ENCODE data around the gene VPS41.

Gene VPS41

DNA sequence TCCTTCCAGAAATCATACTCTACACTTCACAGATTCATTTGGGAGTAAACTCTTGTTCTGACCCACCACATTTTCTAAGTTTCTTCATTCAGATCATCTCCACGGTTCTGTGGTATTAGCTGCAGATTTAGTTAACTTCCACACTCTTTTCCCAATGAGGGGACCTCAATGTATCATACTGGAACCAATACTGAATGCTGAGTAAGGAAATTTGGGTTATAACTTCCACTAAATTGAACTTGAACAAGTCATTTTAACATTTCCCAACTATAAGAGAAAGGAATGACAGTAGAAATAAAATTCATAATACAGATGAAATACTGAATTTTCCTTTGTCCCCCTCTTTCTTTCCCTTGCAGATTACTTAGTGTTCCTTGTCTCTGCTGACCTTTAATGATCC, 131.4 kb downstream of the VPS41 start:
- TF ChIP-seq EZH2 (IDR thresholded peaks at IDR 0.05; ENCODE audit: borderline replicate concordance, low read depth, low read length, severe bottlenecking): no peak
- TF ChIP-seq, protein P1, sequence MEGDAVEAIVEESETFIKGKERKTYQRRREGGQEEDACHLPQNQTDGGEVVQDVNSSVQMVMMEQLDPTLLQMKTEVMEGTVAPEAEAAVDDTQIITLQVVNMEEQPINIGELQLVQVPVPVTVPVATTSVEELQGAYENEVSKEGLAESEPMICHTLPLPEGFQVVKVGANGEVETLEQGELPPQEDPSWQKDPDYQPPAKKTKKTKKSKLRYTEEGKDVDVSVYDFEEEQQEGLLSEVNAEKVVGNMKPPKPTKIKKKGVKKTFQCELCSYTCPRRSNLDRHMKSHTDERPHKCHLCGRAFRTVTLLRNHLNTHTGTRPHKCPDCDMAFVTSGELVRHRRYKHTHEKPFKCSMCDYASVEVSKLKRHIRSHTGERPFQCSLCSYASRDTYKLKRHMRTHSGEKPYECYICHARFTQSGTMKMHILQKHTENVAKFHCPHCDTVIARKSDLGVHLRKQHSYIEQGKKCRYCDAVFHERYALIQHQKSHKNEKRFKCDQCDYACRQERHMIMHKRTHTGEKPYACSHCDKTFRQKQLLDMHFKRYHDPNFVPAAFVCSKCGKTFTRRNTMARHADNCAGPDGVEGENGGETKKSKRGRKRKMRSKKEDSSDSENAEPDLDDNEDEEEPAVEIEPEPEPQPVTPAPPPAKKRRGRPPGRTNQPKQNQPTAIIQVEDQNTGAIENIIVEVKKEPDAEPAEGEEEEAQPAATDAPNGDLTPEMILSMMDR (IDR thresholded peaks at IDR 0.05; ENCODE audit: borderline replicate concordance, extremely low read depth, low read length, poor library complexity, severe bottlenecking): no peak
- H3K27ac ChIP-seq (ENCODE audit: low read length): no peak overlapping the region
- no peaks in the 10 kb centered on the region for H3K4me1 ChIP-seq (ENCODE audit: insufficient read depth, low read length)
- ATAC-seq (ENCODE audit: insufficient read depth, low read depth) (no peak), DNase-seq (no peak)
- no peaks in the 10 kb centered on the region for H3K27me3 ChIP-seq (ENCODE audit: insufficient read depth, low read length, poor library complexity)
- peaks cover 16% of the 10 kb centered on the region; the same call in 1 of the 2 replicates for H3K36me3 ChIP-seq (ENCODE audit: insufficient read depth, low read length)
- no peaks in the 10 kb centered on the region for H3K9me3 ChIP-seq (ENCODE audit: insufficient read depth, low read length, severe bottlenecking)
- H3K4me3 ChIP-seq (ENCODE audit: low read depth in 1 of 2, low read length in 2 of 2): no peak overlapping the region
- no peaks in the 10 kb centered on the region for H3K79me2 ChIP-seq (ENCODE audit: insufficient read depth, low read length)
- H2AFZ ChIP-seq (ENCODE audit: low read depth, low read length): no peak overlapping the region
- H4K20me1 ChIP-seq (ENCODE audit: insufficient read depth, low read length): no peaks in the 10 kb centered on the region
- no peak overlapping the region for H3K9ac ChIP-seq (ENCODE audit: low read depth, low read length)
- H3K4me2 ChIP-seq (ENCODE audit: insufficient read depth, low read length): no peak overlapping the region

DNA sequence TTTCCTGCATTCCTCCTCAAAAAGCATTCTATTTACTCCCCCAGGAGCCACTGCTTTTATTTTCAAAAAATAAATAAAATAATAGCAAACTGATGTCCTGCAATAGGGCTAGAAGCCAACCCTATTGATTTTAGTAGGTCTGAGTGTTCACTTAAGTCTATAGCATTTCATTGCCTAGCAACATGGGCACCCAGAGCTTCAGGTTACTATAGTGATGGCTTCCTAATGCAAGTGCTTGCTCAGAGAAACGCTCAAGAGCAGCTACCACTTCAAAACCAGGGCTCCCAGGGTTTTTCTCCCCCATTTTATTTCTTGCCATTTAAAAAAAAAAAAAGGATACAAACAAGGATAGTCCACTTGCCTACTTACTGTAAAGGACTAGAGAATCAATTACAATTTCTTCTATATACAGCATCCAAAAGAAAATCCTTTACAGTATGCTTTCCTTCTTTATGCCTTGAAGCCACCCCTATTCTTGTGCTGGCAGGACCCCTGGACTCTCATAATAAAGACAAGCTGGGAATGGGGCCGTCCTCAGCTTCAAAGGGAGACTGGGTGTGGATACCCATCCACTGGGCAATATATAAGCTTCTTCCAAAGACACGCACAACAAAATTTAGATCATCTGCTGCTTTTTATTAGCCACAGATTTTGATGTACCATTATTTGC, 133.3 kb downstream of the VPS41 start:
- no peaks in the 10 kb centered on the region for H3K4me1 ChIP-seq (ENCODE audit: insufficient read depth, low read length)
- no peaks in the 10 kb centered on the region for H4K20me1 ChIP-seq (ENCODE audit: insufficient read depth, low read length)
- H3K9me3 ChIP-seq (ENCODE audit: insufficient read depth, low read length, severe bottlenecking): no peaks in the 10 kb centered on the region
- no peak overlapping the region for H3K4me3 ChIP-seq (ENCODE audit: low read depth in 1 of 2, low read length in 2 of 2)
- no peak overlapping the region for H3K4me2 ChIP-seq (ENCODE audit: insufficient read depth, low read length)
- TF ChIP-seq, protein P1 (IDR thresholded peaks at IDR 0.05; ENCODE audit: borderline replicate concordance, extremely low read depth, low read length, poor library complexity, severe bottlenecking): no peak
- no peak for TF ChIP-seq EZH2 (IDR thresholded peaks at IDR 0.05; ENCODE audit: borderline replicate concordance, low read depth, low read length, severe bottlenecking)
- H3K9ac ChIP-seq (ENCODE audit: low read depth, low read length): no peak overlapping the region
- H2AFZ ChIP-seq (ENCODE audit: low read depth, low read length): no peak overlapping the region
- no peaks in the 10 kb centered on the region for H3K27me3 ChIP-seq (ENCODE audit: insufficient read depth, low read length, poor library complexity)
- H3K27ac ChIP-seq (ENCODE audit: low read length): no peak overlapping the region
- DNase-seq (no peak), ATAC-seq (ENCODE audit: insufficient read depth, low read depth) (no peak)
- no peaks in the 10 kb centered on the region for H3K79me2 ChIP-seq (ENCODE audit: insufficient read depth, low read length)
- H3K36me3 ChIP-seq (ENCODE audit: insufficient read depth, low read length): peaks cover 25% of the 10 kb centered on the region; the same call in 1 of the 2 replicates

DNA sequence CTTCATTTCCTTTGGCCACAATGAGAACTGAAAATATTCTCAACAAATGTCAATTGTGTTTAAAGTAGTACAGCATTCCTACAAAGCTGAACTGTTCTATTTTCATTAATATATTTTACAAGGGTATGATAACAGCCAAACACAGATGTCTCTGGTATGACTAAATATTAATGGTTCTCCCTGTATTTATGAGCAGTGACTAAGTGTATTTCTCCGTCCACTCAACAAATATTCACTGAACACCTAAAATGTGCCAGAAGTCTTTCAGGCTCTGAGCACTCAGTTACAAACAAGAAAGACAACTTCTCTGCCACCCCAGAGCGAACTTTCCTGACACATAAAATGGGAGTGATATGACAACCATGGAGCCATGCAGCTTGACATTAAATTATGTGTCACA, 135.6 kb downstream of the VPS41 start:
- no peaks in the 10 kb centered on the region for H3K9me3 ChIP-seq (ENCODE audit: insufficient read depth, low read length, severe bottlenecking)
- H3K27me3 ChIP-seq (ENCODE audit: insufficient read depth, low read length, poor library complexity): no peaks in the 10 kb centered on the region
- H3K36me3 ChIP-seq (ENCODE audit: insufficient read depth, low read length): peaks cover 40% of the 10 kb centered on the region
- no peak overlapping the region for H2AFZ ChIP-seq (ENCODE audit: low read depth, low read length)
- no peak for ATAC-seq (ENCODE audit: insufficient read depth, low read depth)
- H3K9ac ChIP-seq (ENCODE audit: low read depth, low read length): no peak overlapping the region
- no peaks in the 10 kb centered on the region for H4K20me1 ChIP-seq (ENCODE audit: insufficient read depth, low read length)
- no peak overlapping the region for H3K27ac ChIP-seq (ENCODE audit: low read length)
- no peak for DNase-seq
- no peak overlapping the region for H3K4me2 ChIP-seq (ENCODE audit: insufficient read depth, low read length)
- no peaks in the 10 kb centered on the region for H3K4me1 ChIP-seq (ENCODE audit: insufficient read depth, low read length)
- no peak for TF ChIP-seq EZH2 (IDR thresholded peaks at IDR 0.05; ENCODE audit: borderline replicate concordance, low read depth, low read length, severe bottlenecking)
- TF ChIP-seq, protein P1 (IDR thresholded peaks at IDR 0.05; ENCODE audit: borderline replicate concordance, extremely low read depth, low read length, poor library complexity, severe bottlenecking): no peak
- no peaks in the 10 kb centered on the region for H3K79me2 ChIP-seq (ENCODE audit: insufficient read depth, low read length)
- no peak overlapping the region for H3K4me3 ChIP-seq (ENCODE audit: low read depth in 1 of 2, low read length in 2 of 2)

All from DND-41 (cell line).